ENCODE results near the gene ST3GAL6. TPM values are rescaled to one million over a fixed set of nuclear protein-coding genes. Genes with fewer than 3 reads are reported as not detected.

The ST3GAL6 gene
- total and polyA plus RNA-seq, 9 of the 15 experiments (the other 6 are each of a cell fraction or from before 2014, with no cell fraction given) = 0.14 TPM; not detected in 8

DNA sequence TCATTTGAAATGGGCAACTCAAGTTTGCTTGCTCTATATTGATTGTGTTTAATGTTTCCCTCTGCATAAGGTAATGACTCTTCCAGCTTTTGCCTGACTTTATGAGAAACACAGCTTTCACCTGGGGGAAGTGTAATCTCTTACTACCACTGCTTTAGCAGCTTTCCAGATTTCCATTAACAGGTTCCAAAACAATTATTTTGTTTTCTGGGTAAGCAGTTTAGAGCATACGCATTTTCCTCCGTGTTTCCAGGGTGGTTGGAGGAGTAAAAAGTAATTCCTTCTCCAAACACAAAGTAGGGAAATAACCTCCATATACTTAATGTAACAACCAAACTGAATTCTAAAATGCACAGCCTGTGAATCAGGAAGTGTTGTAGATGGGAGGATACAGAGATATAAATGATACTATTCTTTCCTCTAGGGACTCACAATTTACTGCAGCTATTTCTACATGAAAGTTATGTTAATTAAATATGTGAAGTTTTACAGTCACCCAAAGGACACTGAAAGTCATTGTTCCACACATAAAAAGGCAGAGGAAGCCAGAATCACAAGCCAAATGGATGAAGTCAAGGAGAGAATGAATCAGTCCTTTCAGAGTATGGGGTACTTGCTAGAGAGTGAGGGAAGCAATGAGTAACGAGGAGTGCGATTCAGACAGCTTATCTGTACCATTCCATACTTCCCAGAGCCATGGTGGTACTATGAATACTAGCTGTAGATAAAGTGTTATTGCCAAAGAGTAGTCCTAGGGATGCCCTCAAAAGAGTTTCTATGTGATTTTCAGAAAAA, 16.6 kb downstream of the ST3GAL6 start (continued):
- TF ChIP-seq KDM5B (IDR thresholded peaks at IDR 0.05; ENCODE audit: insufficient replicate concordance, low read depth, low read length) (no peak), KLF1 (tag; IDR thresholded peaks at IDR 0.05) (no peak), DPF2 (IDR thresholded peaks at IDR 0.05) (no peak), GABPB2 (CRISPR knock-in tag; conservative IDR thresholded peaks at IDR 0.05) (no peak), ELF1 (tag; IDR thresholded peaks at IDR 0.05) (no peak), NR2C2 (CRISPR knock-in tag; IDR thresholded peaks at IDR 0.05) (no peak), NR2C2 (tag; IDR thresholded peaks at IDR 0.05) (no peak), NR2F6 (CRISPR knock-in tag; IDR thresholded peaks at IDR 0.05) (no peak), ZNF79 (CRISPR knock-in tag; IDR thresholded peaks at IDR 0.05; ENCODE audit: low read depth) (no peak), NFIC (IDR thresholded peaks at IDR 0.05) (no peak)
- TF ChIP-seq, protein P1, sequence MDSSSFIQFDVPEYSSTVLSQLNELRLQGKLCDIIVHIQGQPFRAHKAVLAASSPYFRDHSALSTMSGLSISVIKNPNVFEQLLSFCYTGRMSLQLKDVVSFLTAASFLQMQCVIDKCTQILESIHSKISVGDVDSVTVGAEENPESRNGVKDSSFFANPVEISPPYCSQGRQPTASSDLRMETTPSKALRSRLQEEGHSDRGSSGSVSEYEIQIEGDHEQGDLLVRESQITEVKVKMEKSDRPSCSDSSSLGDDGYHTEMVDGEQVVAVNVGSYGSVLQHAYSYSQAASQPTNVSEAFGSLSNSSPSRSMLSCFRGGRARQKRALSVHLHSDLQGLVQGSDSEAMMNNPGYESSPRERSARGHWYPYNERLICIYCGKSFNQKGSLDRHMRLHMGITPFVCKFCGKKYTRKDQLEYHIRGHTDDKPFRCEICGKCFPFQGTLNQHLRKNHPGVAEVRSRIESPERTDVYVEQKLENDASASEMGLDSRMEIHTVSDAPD (CRISPR knock-in tag; IDR thresholded peaks at IDR 0.05) = no peak
- TF ChIP-seq, protein P2, sequence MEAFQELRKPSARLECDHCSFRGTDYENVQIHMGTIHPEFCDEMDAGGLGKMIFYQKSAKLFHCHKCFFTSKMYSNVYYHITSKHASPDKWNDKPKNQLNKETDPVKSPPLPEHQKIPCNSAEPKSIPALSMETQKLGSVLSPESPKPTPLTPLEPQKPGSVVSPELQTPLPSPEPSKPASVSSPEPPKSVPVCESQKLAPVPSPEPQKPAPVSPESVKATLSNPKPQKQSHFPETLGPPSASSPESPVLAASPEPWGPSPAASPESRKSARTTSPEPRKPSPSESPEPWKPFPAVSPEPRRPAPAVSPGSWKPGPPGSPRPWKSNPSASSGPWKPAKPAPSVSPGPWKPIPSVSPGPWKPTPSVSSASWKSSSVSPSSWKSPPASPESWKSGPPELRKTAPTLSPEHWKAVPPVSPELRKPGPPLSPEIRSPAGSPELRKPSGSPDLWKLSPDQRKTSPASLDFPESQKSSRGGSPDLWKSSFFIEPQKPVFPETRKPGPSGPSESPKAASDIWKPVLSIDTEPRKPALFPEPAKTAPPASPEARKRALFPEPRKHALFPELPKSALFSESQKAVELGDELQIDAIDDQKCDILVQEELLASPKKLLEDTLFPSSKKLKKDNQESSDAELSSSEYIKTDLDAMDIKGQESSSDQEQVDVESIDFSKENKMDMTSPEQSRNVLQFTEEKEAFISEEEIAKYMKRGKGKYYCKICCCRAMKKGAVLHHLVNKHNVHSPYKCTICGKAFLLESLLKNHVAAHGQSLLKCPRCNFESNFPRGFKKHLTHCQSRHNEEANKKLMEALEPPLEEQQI (IDR thresholded peaks at IDR 0.05) = no peak

All from K562 (cell line).